ENCODE measurements around the gene CPNE5. TPM values are rescaled to one million over a fixed set of nuclear protein-coding genes. Genes with fewer than 3 reads are reported as not detected.

The CPNE5 gene
- polyA plus RNA-seq, 3 donors: 0.47 to 0.85 (median 0.82) TPM

- H3K4me3 Mint-ChIP-seq: no peak overlapping the region
- H3K27me3 ChIP-seq (ENCODE audit: control insufficient read depth in 2 of 2, insufficient read depth in 2 of 2, low read length in 2 of 2): no peaks in the 10 kb centered on the region
- H3K9me3 Mint-ChIP-seq: peaks cover 0 to 9% (median 0%) of the 10 kb centered on the region in 7 donors
- H3K27ac ChIP-seq (ENCODE audit: low read depth in 1 of 2, low read length in 2 of 2): no peak overlapping the region
- H3K4me1 ChIP-seq (ENCODE audit: control insufficient read depth in 1 of 2, insufficient read depth in 2 of 2, low read length in 2 of 2): peaks cover 58 to 67% of the 10 kb centered on the region in 2 donors
- H3K36me3 Mint-ChIP-seq: peaks cover 0 to 4% of the 10 kb centered on the region in 2 donors
- H3K27me3 Mint-ChIP-seq (ENCODE audit: low read depth in 3 of 3): no peaks in the 10 kb centered on the region
- no peaks in the 10 kb centered on the region for H4K20me1 ChIP-seq (ENCODE audit: insufficient read depth, low read length)
- WGBS (ENCODE audit: insufficient coverage): no CpG with 5 or more reads among the region's 2 CpGs
- peaks cover 38% of the 10 kb centered on the region for H3K79me2 ChIP-seq (ENCODE audit: insufficient read depth, low read length)
- no peak overlapping the region for H3K9ac ChIP-seq (ENCODE audit: insufficient read depth, low read length, poor library complexity, severe bottlenecking)
- H3K4me2 ChIP-seq (replicated peaks; ENCODE audit: extremely low read depth, low read length, poor library complexity, severe bottlenecking): no peak overlapping the region
- no peak overlapping the region for H3K27ac Mint-ChIP-seq
- no peak overlapping the region for H2AFZ ChIP-seq (ENCODE audit: insufficient read depth, low read depth, low read length, poor library complexity, severe bottlenecking)
- intact Hi-C loops (cut with micrococcal nuclease): no loop called here
- no peaks in the 10 kb centered on the region for H3K9me3 ChIP-seq (replicated peaks in 1 of 2; ENCODE audit: control insufficient read depth in 1 of 2, insufficient read depth in 1 of 2, low read length in 2 of 2)
- TF ChIP-seq CTCF (IDR thresholded peaks at IDR 0.05): no peak
- no peak for DNase-seq
- H3K4me1 Mint-ChIP-seq: peaks cover 69% of the 10 kb centered on the region
- H3K36me3 ChIP-seq (replicated peaks in 1 of 2; ENCODE audit: control insufficient read depth in 1 of 2, insufficient read depth in 2 of 2, low read length in 2 of 2): no peaks in the 10 kb centered on the region
- no peak overlapping the region for H3K4me3 ChIP-seq (replicated peaks in 1 of 3; ENCODE audit: low read depth in 2 of 3, low read length in 3 of 3)
Measured at GRCh38 chr6:36695414-36695813, 143.8 kb downstream of the CPNE5 start.

- TF ChIP-seq CTCF (IDR thresholded peaks at IDR 0.05): no peak
- peaks cover 30% of the 10 kb centered on the region for H3K79me2 ChIP-seq (ENCODE audit: insufficient read depth, low read length)
- no peaks in the 10 kb centered on the region for H3K9me3 ChIP-seq (replicated peaks in 1 of 2; ENCODE audit: control insufficient read depth in 1 of 2, insufficient read depth in 1 of 2, low read length in 2 of 2)
- no peaks in the 10 kb centered on the region for H4K20me1 ChIP-seq (ENCODE audit: insufficient read depth, low read length)
- WGBS (ENCODE audit: insufficient coverage): 73% methylated on average over 3 of the region's 6 CpGs
- Mint-ChIP-seq H3K4me3 (no peak overlapping the region), H3K9me3 (peaks cover 0 to 9% (median 0%) of the 10 kb centered on the region in 7 donors), H3K27ac (no peak overlapping the region), H3K4me1 (peaks cover 61% of the 10 kb centered on the region), H3K27me3 (ENCODE audit: low read depth in 3 of 3) (no peaks in the 10 kb centered on the region), H3K36me3 (peaks cover 0 to 4% of the 10 kb centered on the region in 2 donors)
- no peak overlapping the region for H3K4me3 ChIP-seq (replicated peaks in 1 of 3; ENCODE audit: low read depth in 2 of 3, low read length in 3 of 3)
- H2AFZ ChIP-seq (ENCODE audit: insufficient read depth, low read depth, low read length, poor library complexity, severe bottlenecking): no peak overlapping the region
- DNase-seq: no peak
- intact Hi-C loops (cut with micrococcal nuclease): no loop called here
- H3K4me2 ChIP-seq (replicated peaks; ENCODE audit: extremely low read depth, low read length, poor library complexity, severe bottlenecking): no peak overlapping the region
- H3K9ac ChIP-seq (ENCODE audit: insufficient read depth, low read length, poor library complexity, severe bottlenecking): no peak overlapping the region
- no peak overlapping the region for H3K27ac ChIP-seq (ENCODE audit: low read depth in 1 of 2, low read length in 2 of 2)
- H3K36me3 ChIP-seq (replicated peaks in 1 of 2; ENCODE audit: control insufficient read depth in 1 of 2, insufficient read depth in 2 of 2, low read length in 2 of 2): no peaks in the 10 kb centered on the region
- no peaks in the 10 kb centered on the region for H3K27me3 ChIP-seq (ENCODE audit: control insufficient read depth in 2 of 2, insufficient read depth in 2 of 2, low read length in 2 of 2)
- H3K4me1 ChIP-seq (ENCODE audit: control insufficient read depth in 1 of 2, insufficient read depth in 2 of 2, low read length in 2 of 2): peaks cover 51 to 59% of the 10 kb centered on the region in 2 donors
Measured at GRCh38 chr6:36694616-36695015, 144.6 kb downstream of the CPNE5 start.

Measured in CD14-positive monocyte (primary cell).